ENCODE measurements around the gene CCNQ.

GRCh38 chrX:153633607-153634180 is 34.8 kb upstream of the CCNQ start:
- TF ChIP-seq ZC3H10 (CRISPR knock-in tag; IDR thresholded peaks at IDR 0.05) (no peak), ZFP30 (CRISPR knock-in tag; IDR thresholded peaks at IDR 0.05) (no peak), SNAI2 (CRISPR knock-in tag; IDR thresholded peaks at IDR 0.05) (no peak)
- TF ChIP-seq, protein P1, sequence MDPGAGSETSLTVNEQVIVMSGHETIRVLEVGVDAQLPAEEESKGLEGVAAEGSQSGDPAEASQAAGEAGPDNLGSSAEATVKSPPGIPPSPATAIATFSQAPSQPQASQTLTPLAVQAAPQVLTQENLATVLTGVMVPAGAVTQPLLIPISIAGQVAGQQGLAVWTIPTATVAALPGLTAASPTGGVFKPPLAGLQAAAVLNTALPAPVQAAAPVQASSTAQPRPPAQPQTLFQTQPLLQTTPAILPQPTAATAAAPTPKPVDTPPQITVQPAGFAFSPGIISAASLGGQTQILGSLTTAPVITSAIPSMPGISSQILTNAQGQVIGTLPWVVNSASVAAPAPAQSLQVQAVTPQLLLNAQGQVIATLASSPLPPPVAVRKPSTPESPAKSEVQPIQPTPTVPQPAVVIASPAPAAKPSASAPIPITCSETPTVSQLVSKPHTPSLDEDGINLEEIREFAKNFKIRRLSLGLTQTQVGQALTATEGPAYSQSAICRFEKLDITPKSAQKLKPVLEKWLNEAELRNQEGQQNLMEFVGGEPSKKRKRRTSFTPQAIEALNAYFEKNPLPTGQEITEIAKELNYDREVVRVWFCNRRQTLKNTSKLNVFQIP (CRISPR knock-in tag; IDR thresholded peaks at IDR 0.05; ENCODE audit: borderline replicate concordance, low read depth), result no peak
